ENCODE measurements around the gene CLRN3.

DNA sequence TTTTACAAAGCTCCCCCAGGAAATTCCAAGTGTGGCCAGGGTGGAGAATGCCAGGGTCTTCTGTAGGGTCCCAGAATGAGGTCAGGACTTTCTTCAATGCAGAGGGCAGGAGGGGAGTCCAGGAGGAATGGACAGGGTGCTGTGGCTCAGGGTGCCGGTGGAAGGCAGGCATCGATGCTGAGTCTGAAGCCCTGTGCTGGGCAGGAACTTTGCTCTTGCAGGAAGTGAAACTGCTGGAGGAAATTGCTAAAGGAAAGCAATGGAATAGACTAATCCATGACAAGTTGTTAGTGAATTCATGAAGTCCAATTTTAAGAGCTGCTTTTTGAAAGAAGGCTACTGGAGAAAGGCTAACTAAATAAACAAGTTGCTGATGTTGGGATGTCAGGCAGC is 29.0 kb upstream of the CLRN3 start:
- TF ChIP-seq, protein P1, sequence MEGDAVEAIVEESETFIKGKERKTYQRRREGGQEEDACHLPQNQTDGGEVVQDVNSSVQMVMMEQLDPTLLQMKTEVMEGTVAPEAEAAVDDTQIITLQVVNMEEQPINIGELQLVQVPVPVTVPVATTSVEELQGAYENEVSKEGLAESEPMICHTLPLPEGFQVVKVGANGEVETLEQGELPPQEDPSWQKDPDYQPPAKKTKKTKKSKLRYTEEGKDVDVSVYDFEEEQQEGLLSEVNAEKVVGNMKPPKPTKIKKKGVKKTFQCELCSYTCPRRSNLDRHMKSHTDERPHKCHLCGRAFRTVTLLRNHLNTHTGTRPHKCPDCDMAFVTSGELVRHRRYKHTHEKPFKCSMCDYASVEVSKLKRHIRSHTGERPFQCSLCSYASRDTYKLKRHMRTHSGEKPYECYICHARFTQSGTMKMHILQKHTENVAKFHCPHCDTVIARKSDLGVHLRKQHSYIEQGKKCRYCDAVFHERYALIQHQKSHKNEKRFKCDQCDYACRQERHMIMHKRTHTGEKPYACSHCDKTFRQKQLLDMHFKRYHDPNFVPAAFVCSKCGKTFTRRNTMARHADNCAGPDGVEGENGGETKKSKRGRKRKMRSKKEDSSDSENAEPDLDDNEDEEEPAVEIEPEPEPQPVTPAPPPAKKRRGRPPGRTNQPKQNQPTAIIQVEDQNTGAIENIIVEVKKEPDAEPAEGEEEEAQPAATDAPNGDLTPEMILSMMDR (IDR thresholded peaks at IDR 0.05; ENCODE audit: poor library complexity): no peak
- TF ChIP-seq EZH2 (IDR thresholded peaks at IDR 0.05; ENCODE audit: borderline replicate concordance): no peak
- TF ChIP-seq EZH2phosphoT487 (IDR thresholded peaks at IDR 0.05; ENCODE audit: low read depth, severe bottlenecking, unreplicated experiment): no peak
